HG03045 (cell line): Measurements from ENCODE around the gene RAPGEF2.
A peak's percentile ranks its signal among the peaks of the same experiment; 100 is the strongest.
"Not testable (repeated sequence)": the region's sequence is repeated elsewhere in the genome, so short reads cannot be mapped to it uniquely, and the experiment has no call there.

Experiments used
- ATAC-seq: cut with Tn5 transposase; IDR thresholded peaks from one replicate; pipeline ENCODE4 v1.9.1; 2021; ENCODE audit warnings: mild to moderate bottlenecking, moderate library complexity; ENCODE audit not compliant: unreplicated experiment

Gene RAPGEF2

GRCh38 chr4:159098482-159099127 is 4.3 kb upstream of the RAPGEF2 start:
- ATAC-seq = no peak

DNA sequence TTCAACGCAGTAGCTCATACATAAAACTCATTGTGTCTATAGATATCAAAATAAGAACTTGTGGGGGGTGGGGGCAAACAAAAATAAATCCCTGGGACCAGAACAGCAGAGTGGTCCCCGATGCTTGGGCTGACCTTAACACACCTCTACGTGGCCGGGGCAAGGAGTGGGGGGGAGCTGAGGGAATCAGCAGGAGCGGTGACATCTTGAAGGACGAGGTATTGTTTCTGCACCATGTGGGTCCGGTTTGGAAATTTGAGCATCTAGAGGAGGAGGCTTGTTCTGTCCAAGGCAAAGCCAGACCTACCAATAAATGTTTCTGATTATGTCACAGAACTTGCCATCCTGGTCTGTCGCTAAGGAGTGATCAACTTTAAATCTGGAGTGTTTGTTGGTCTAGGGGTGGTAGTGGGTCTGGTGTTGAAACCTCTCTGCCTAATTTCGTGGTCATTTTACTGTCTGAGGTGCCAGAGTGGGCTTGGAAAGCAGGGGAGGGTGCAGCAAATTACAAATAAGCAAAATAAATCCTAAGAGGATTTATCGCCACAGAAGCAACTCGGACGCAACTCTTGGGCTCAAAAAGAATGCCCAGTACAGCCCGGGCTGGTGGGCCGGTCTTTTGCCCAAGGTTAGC is 774 bp upstream of the RAPGEF2 start:
- ATAC-seq = no peak

GRCh38 chr4:159103384-159103990 is 608 bp downstream of the RAPGEF2 start:
- ATAC-seq = peak; percentile 33

DNA sequence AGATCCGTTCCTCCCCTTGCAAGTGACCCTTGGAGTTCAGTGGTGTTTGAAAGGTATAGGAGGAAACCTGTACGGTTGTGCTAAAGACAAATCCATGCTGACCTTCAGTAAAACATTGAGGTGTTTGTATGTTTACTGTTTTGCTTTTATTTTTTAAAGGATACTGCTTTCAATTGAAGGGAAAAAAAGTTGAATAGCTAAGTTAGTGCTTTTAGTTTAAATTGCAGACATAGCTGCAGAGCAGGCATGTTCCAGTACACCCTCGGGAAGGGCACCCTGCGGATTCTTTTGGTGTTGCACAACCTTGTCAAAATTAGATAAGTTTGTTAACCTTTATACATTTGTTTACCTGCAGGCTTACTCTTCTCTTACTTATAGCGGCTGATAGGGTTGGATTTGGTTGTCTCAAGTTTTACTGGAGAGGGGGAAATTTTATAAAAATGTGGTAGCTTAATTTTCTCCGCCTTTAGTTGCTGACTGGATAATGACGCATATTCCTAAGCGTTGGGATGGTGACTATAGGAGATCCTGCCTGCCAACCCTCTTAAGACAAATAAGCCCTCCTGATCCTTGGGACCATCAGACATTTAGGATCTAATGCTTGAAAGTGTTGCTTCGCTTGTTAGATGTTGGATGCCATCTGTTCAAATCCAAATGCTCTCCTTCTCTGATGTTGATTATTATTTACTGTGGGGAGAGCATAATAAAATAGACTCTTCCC is 2.0 kb downstream of the RAPGEF2 start:
- no peak for ATAC-seq

- no peak for ATAC-seq
Observed at GRCh38 chr4:159105761-159106243, 2.9 kb downstream of the RAPGEF2 start.

GRCh38 chr4:159106636-159107035 is 3.8 kb downstream of the RAPGEF2 start:
- ATAC-seq = no peak

GRCh38 chr4:159107203-159107925 is 4.5 kb downstream of the RAPGEF2 start:
- ATAC-seq = no peak

DNA sequence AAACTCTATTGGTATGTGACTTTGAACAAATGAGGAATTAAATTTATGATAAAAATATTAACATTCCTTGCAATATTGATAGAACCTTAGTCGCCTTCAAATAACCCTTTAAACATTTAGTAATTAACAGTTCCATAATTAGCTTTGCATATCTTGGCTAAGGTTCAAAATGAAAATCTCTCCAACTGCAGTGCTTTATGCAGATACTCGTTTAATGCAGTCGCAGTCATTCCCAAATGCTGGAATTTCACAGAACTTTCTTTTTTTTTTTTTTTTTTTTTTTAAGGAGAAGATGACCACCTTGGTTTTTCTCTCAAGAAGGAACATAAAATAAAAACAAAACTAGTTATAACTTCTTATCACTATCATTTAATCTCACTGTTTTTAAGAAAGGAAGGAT is 5.2 kb downstream of the RAPGEF2 start:
- no peak for ATAC-seq

DNA sequence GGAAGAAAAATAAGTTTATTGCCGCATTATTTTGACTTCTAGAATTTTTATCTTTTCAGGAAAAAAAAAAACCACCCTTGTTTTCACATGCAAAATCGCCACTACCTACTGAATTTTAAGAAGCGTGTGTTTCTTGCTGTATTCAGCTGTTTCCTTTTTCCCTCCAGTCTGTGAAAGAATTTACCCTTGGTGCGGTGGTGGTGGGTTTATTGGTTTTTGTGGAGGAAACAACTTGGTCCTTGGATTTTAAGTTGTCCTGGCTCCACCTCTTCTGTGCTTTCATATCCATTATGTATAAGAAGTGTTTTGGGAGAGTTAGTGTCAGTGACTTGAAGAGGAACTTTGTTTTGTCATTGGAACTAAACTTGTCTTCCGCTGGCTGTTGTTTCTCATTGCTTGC is 8.1 kb downstream of the RAPGEF2 start:
- no peak for ATAC-seq

DNA sequence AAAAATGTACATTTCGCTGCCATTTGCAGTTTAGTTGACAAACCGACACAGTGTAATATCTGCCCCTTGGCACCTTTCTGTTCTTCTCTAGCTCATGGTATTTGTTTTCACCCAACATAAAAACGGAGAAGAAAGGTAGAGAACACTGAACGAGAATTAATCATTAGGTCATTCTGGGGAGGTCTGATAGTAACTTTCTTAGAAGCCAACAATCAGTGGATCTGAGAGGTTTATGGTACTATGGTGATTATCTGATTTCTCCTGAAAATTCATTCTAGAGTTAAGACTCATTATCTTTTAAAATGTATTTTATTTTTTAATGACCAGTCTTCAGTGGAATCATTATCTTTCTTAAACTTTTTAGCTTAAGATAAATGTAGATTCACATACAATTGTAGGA is 8.5 kb downstream of the RAPGEF2 start:
- no peak for ATAC-seq

GRCh38 chr4:159113366-159113765 is 10.5 kb downstream of the RAPGEF2 start:
- ATAC-seq = not testable (repeated sequence)

- ATAC-seq = not testable (repeated sequence)
Observed at GRCh38 chr4:159116098-159116497, 13.2 kb downstream of the RAPGEF2 start.

DNA sequence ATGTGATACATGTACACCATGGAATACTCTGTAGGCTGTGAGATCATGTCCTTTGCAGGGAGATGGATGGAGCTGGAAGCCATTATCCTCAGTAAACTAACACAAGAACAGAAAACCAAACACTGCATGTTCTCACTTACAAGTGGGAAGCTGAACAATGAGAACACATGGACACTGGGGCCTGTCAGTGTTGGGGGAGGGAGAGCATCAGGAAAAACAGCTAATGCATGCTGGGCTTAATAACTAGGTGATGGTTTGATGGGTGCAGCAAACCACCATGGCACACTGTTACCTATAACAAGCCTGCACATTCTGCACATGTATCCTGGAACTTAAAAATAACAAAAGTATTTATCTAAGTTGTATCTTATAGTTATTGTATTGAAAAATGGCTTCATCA is 13.8 kb downstream of the RAPGEF2 start:
- not testable (repeated sequence) for ATAC-seq

DNA sequence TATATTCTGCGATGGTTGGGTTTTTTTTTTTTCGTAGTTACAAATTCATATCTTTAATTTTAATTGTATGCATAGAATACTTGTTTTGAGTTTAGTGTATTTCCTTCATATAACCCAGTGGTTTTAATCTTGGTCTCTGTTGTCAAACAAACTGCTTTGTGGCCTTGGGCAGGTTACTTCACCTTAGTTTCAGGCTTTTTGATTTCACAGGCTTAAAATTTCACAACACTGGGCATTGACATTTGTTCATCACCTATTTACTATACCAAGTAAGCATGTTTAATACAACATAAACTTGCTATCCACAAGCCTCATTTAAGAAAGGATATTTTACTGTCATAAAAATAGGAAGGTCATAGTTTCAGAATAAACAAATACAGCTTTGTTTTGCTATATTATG is 14.7 kb downstream of the RAPGEF2 start:
- ATAC-seq = no peak

GRCh38 chr4:159117968-159118367 is 15.1 kb downstream of the RAPGEF2 start:
- ATAC-seq = no peak

GRCh38 chr4:159121371-159121770 is 18.5 kb downstream of the RAPGEF2 start:
- ATAC-seq = no peak

- ATAC-seq = no peak
Observed at GRCh38 chr4:159126716-159127115, 23.8 kb downstream of the RAPGEF2 start.

GRCh38 chr4:159127745-159128518 is 25.1 kb downstream of the RAPGEF2 start:
- ATAC-seq = no peak

DNA sequence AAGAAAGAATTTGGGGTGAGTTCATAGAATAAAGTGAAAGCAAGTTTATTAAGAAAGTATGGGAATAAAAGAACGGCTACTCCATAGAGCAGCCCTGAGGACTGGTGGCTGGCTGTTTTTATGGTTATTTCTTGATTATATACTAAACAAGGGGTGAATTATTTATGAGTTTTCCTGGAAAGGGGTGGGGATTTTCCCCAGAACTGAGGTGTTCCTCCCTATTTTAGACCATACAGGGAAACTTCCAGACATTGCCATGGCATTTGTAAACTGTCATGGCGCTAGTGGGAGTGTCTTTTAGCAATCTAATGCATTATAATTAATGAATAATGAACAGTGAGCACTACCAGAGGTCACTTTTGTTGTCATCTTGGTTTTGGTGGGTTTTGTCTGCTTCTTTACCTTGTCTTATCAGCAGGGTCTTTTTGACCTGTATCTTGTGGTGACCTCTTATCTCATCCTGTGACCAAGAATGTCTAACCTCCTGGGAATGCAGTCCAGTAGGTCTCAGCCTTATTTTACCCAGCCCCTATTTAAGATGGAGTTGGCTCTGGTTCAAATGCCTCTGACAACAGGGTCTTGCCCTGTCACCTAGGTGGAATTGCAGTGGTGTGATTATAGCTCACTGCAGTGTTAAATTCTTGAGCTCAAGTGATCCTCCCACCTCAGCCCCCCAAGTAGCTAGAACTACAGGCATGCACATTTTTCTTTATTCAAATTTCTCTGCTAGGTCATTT is 27.1 kb downstream of the RAPGEF2 start:
- no peak for ATAC-seq
